ENCODE results near the gene WDR20. TPM values are rescaled to one million over a fixed set of nuclear protein-coding genes. Genes with fewer than 3 reads are reported as not detected.

Gene WDR20
- total RNA-seq, 2 experiments from 2014 or later = 13.3 to 31.0 TPM

GRCh38 chr14:102187568-102188001, 47.9 kb downstream of the WDR20 start:
- peaks cover 5% of the 10 kb centered on the region for H3K4me1 ChIP-seq (ENCODE audit: insufficient read depth, low read length, poor library complexity, severe bottlenecking)
- H3K27ac ChIP-seq (ENCODE audit: low read depth, low read length, poor library complexity, severe bottlenecking) = no peak overlapping the region
- no peak for TF ChIP-seq EZH2phosphoT487 (IDR thresholded peaks at IDR 0.05; ENCODE audit: borderline replicate concordance, low read depth, low read length)
- no peak for TF ChIP-seq CTCF (conservative IDR thresholded peaks at IDR 0.05; ENCODE audit: low read length)
- no peak overlapping the region for H3K4me2 ChIP-seq (ENCODE audit: low read length)
- H3K36me3 ChIP-seq (ENCODE audit: insufficient read depth, low read length) = peaks cover 4% of the 10 kb centered on the region; the same call in 1 of the 2 replicates
- POLR2A ChIA-PET = interaction anchor here (1.3 kb wide), 1 partner anchor 10 kb away, joined by 3 read pairs; no protein-coding TSS in a partner anchor
- BruUV-seq (replicated peaks) = no TSS peak
- no peaks in the 10 kb centered on the region for H3K9me2 ChIP-seq (ENCODE audit: insufficient read depth, low read length)
- intact Hi-C loops (cut with micrococcal nuclease; ENCODE audit: unreplicated experiment) = no loop called here
- H2AFZ ChIP-seq (ENCODE audit: low read length) = no peak overlapping the region
- no peak for DNase-seq (ENCODE audit: low spot score)
- H3K9me3 ChIP-seq (ENCODE audit: low read length) = no peaks in the 10 kb centered on the region
- no peak overlapping the region for H3K4me3 ChIP-seq (ENCODE audit: low read depth, low read length, poor library complexity, severe bottlenecking)
- H3K79me2 ChIP-seq (ENCODE audit: insufficient read depth, low read depth, low read length) = peaks cover 50% of the 10 kb centered on the region; the same call in 1 of the 2 replicates
- peaks cover 22% of the 10 kb centered on the region; the same call in 1 of the 2 replicates for H4K20me1 ChIP-seq (ENCODE audit: insufficient read depth, low read length)
- CTCF ChIA-PET (ENCODE audit: unreplicated experiment) = no interaction called here

GRCh38 chr14:102188187-102188586, 48.5 kb downstream of the WDR20 start:
- POLR2A ChIA-PET = interaction anchor here (1.3 kb wide), 1 partner anchor 10 kb away, joined by 3 read pairs; no protein-coding TSS in a partner anchor
- H2AFZ ChIP-seq (ENCODE audit: low read length) = no peak overlapping the region
- peaks cover 45% of the 10 kb centered on the region; the same call in 1 of the 2 replicates for H3K79me2 ChIP-seq (ENCODE audit: insufficient read depth, low read depth, low read length)
- CTCF ChIA-PET (ENCODE audit: unreplicated experiment) = no interaction called here
- no TSS peak for BruUV-seq (replicated peaks)
- intact Hi-C loops (cut with micrococcal nuclease; ENCODE audit: unreplicated experiment) = no loop called here
- DNase-seq (ENCODE audit: low spot score) = no peak
- H3K4me1 ChIP-seq (ENCODE audit: insufficient read depth, low read length, poor library complexity, severe bottlenecking) = peaks cover 5% of the 10 kb centered on the region
- no peak for TF ChIP-seq EZH2phosphoT487 (IDR thresholded peaks at IDR 0.05; ENCODE audit: borderline replicate concordance, low read depth, low read length)
- TF ChIP-seq CTCF (conservative IDR thresholded peaks at IDR 0.05; ENCODE audit: low read length) = no peak
- H3K27ac ChIP-seq (ENCODE audit: low read depth, low read length, poor library complexity, severe bottlenecking) = no peak overlapping the region
- H3K9me2 ChIP-seq (ENCODE audit: insufficient read depth, low read length) = no peaks in the 10 kb centered on the region
- H3K36me3 ChIP-seq (ENCODE audit: insufficient read depth, low read length) = peaks cover 2% of the 10 kb centered on the region; the same call in 1 of the 2 replicates
- H4K20me1 ChIP-seq (ENCODE audit: insufficient read depth, low read length) = peaks cover 17% of the 10 kb centered on the region; the same call in 1 of the 2 replicates
- no peak overlapping the region for H3K4me3 ChIP-seq (ENCODE audit: low read depth, low read length, poor library complexity, severe bottlenecking)
- H3K9me3 ChIP-seq (ENCODE audit: low read length) = no peaks in the 10 kb centered on the region
- H3K4me2 ChIP-seq (ENCODE audit: low read length) = no peak overlapping the region

GRCh38 chr14:102189874-102190273, 50.2 kb downstream of the WDR20 start:
- Histone ChIP-seq H4K20me1 (ENCODE audit: insufficient read depth, low read length) (peaks cover 15% of the 10 kb centered on the region; the same call in 1 of the 2 replicates), H3K9me3 (ENCODE audit: low read length) (no peaks in the 10 kb centered on the region), H3K36me3 (ENCODE audit: insufficient read depth, low read length) (peaks cover 2% of the 10 kb centered on the region; the same call in 1 of the 2 replicates), H3K4me2 (ENCODE audit: low read length) (no peak overlapping the region), H3K79me2 (ENCODE audit: insufficient read depth, low read depth, low read length) (peaks cover 35% of the 10 kb centered on the region; the same call in 1 of the 2 replicates), H3K9me2 (ENCODE audit: insufficient read depth, low read length) (no peaks in the 10 kb centered on the region), H3K4me1 (ENCODE audit: insufficient read depth, low read length, poor library complexity, severe bottlenecking) (peaks cover 5% of the 10 kb centered on the region), H3K27ac (ENCODE audit: low read depth, low read length, poor library complexity, severe bottlenecking) (no peak overlapping the region), H2AFZ (ENCODE audit: low read length) (no peak overlapping the region), H3K4me3 (ENCODE audit: low read depth, low read length, poor library complexity, severe bottlenecking) (no peak overlapping the region)
- CTCF ChIA-PET (ENCODE audit: unreplicated experiment) = no interaction called here
- DNase-seq (ENCODE audit: low spot score) = no peak
- intact Hi-C loops (cut with micrococcal nuclease; ENCODE audit: unreplicated experiment) = no loop called here
- no TSS peak for BruUV-seq (replicated peaks)
- no peak for TF ChIP-seq EZH2phosphoT487 (IDR thresholded peaks at IDR 0.05; ENCODE audit: borderline replicate concordance, low read depth, low read length)
- POLR2A ChIA-PET = no interaction called here
